COLO829 (cell line): ENCODE results near the gene NUP210L.

Source experiments
- DNase-seq: peaks from one replicate; pipeline ENCODE4 v3.0.0; 2012; ENCODE audit warnings: low spot score

Gene NUP210L

DNA sequence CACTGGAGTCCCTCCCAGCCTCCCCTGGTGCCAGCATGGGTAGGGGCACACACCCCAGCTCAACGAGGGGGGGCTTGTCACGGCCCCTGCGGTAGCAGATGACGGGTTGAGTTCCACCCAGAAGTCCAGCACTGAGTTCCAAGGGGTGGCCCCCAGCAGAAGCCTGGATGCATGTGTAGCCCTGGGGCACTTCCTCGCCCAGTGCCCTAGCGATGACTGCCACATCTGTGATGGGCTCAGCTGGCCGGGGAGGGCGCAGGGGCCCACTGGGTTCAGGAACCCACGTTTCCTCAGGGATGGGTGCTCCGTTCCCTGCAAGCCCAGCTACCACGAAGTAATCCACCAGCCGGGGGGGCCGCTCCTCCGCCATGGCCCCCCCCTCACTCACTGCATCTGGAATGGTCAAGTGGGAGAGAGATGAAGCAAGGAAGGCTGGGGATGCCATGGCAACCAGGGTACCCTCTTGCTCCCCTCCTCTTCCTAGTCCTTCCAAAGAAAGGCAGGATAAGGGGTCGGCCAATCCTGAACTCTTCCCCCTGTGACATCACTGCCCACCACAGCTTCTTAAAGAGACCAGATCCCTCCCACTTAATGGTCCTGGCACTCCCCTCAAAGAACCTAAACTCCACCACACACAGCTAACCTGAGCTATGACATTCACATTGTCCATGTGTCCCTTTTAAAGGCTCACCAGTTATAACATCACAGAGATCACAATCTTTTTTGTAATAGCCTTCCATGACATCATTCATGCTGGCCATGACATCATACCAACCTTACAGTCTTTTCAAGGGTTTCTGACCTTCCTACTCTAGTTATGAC, 210.7 kb downstream of the NUP210L start:
- no peak for DNase-seq

GRCh38 chr1:153942766-153943549, 211.9 kb downstream of the NUP210L start:
- DNase-seq = no peak
